ENCODE results near the gene TRMT10C. TPM values are rescaled to one million over a fixed set of nuclear protein-coding genes. Genes with fewer than 3 reads are reported as not detected.

Gene TRMT10C
- polyA plus RNA-seq, 3 donors = 38.7 to 44.5 (median 38.9) TPM

GRCh38 chr3:101615525-101615924, 53.9 kb downstream of the TRMT10C start:
- DNase-seq (ENCODE audit: low read depth in 3 of 3, low spot score in 2 of 3) = no peak

Other genes with a start within 250 kb of the TRMT10C start
- under 1 TPM; 0.33 to 0.58 (median 0.41) TPM for gene IMPG2, start 241.3 kb upstream of the TRMT10C start, polyA plus RNA-seq (ENCODE audit: insufficient read length in 3 of 3)
- 10 to 100 TPM; 61.6 to 83.6 (median 79.8) TPM for gene SENP7, start 48.7 kb upstream of the TRMT10C start, polyA plus RNA-seq (ENCODE audit: insufficient read length in 3 of 3)
- 100 to 1,000 TPM; 201 to 231 (median 227) TPM for gene PCNP, start 12.3 kb downstream of the TRMT10C start, polyA plus RNA-seq (ENCODE audit: insufficient read length in 3 of 3)
- 10 to 100 TPM; 22.1 to 25.0 (median 22.2) TPM for gene ZBTB11, start 115.3 kb downstream of the TRMT10C start, polyA plus RNA-seq (ENCODE audit: insufficient read length in 3 of 3)
- gene RPL24, start 124.8 kb downstream of the TRMT10C start, polyA plus RNA-seq (ENCODE audit: insufficient read length in 3 of 3) = 1,000 to 10,000 TPM; 1,608 to 1,752 (median 1,649) TPM
- gene CEP97, start 162.7 kb downstream of the TRMT10C start, polyA plus RNA-seq (ENCODE audit: insufficient read length in 3 of 3) = 10 to 100 TPM; 13.9 to 15.5 (median 14.4) TPM
- gene NXPE3, start 217.3 kb downstream of the TRMT10C start, polyA plus RNA-seq (ENCODE audit: insufficient read length in 3 of 3) = 1 to 10 TPM; 6.7 to 8.2 (median 6.8) TPM

Measured in right renal cortex interstitium (tissue), 3 donors.